K562 (cell line): Measurements from ENCODE around the gene DCLK3. TPM values are rescaled to one million over a fixed set of nuclear protein-coding genes. Genes with fewer than 3 reads are reported as not detected.

Experiments used
- ATAC-seq: fragments of 200-7000 bp; cut with Tn5 transposase; 3 replicates; pipeline ENCODE4 v1.9.1; 2020; ENCODE audit warnings: moderate library complexity
- BruUV-seq: library from RNA; stranded (reverse); fragments of 400-500 nt; replicated peaks from 2 replicates; lab custom pipeline; 2021; lab: Mats Ljungman, UMichigan
- CTCF ChIA-PET: fragments of 300-600 bp; formaldehyde crosslinking; extraction: SDS; loops from one replicate; lab custom pipeline; 2021; ENCODE audit warnings: low intra/inter-chr PET ratio; lab: Yijun Ruan, JAX
- POLR2A ChIA-PET: fragments of 300-600, 350-650 bp; sonication (Branson Sonifier 250); formaldehyde crosslinking; extraction: SDS; loops from one replicate; lab custom pipeline; 2021; ENCODE audit warnings: antibody characterized with exemption, inconsistent platforms; lab: Yijun Ruan, JAX
- DNase-seq, 4 experiments: peaks; one replicate each; pipeline versions ENCODE4 v3.0.0 to v3.0.0-alpha.2; 2011 to 2018; ENCODE audit warnings: low spot score in 3 of 4, mixed read lengths in 3 of 4; ENCODE audit errors: extremely low read depth in 1 of 4
- FAIRE-seq: peaks from 2 replicates; lab custom pipeline; 2011; peaks lifted over from hg19 to GRCh38; lab: Jason Lieb, UNC
- H2AFZ ChIP-seq: 2 replicates; pipeline ENCODE4 v1.6.0; 2011; ENCODE audit warnings: low read depth, low read length, control low read depth, inconsistent platforms
- H3K27ac ChIP-seq: fragments of 200-600 bp; 3 replicates; pipeline ENCODE4 v1.8.0; 2011; ENCODE audit warnings: low read depth, mild to moderate bottlenecking, control low read depth, inconsistent platforms, low read length, moderate library complexity, mixed read lengths; ENCODE audit errors: extremely low read depth
- H3K27me3 ChIP-seq, 2 experiments: fragments of 300-600 bp in 1 of 2; 2 replicates in 1 of 2; 3 replicates in 1 of 2; pipeline versions ENCODE4 v1.6.0 to v1.8.0; 2011; ENCODE audit warnings: inconsistent platforms in 2 of 2, low read length in 2 of 2, mild to moderate bottlenecking in 1 of 2, mixed read lengths in 1 of 2, moderate library complexity in 1 of 2; ENCODE audit not compliant: control insufficient read depth in 2 of 2, insufficient read depth in 2 of 2
- H3K36me3 ChIP-seq: fragments of 300-600 bp; 3 replicates; pipeline ENCODE4 v1.8.0; 2011; ENCODE audit warnings: mild to moderate bottlenecking, low read length, inconsistent platforms; ENCODE audit not compliant: control insufficient read depth, insufficient read depth
- H3K4me1 ChIP-seq, 2 experiments: fragments of 200-600 bp in 1 of 2; replicated peaks in 1 of 2; 2 replicates in 1 of 2; 3 replicates in 1 of 2; pipeline versions ENCODE4 v1.5.1 to v1.8.0; 2011; ENCODE audit warnings: inconsistent platforms in 2 of 2, low read length in 2 of 2, mild to moderate bottlenecking in 1 of 2, mixed read lengths in 1 of 2, moderate library complexity in 1 of 2; ENCODE audit not compliant: control insufficient read depth in 2 of 2, insufficient read depth in 2 of 2
- H3K4me2 ChIP-seq: 2 replicates; pipeline ENCODE4 v1.6.1; 2011; ENCODE audit warnings: low read length, control low read depth, inconsistent platforms, mixed read lengths; ENCODE audit not compliant: insufficient read depth
- H3K4me3 ChIP-seq: fragments of 200-600 bp; sonication (generic), shearing (Covaris generic); 2 replicates; pipeline ENCODE4 v1.5.1; 2016; ENCODE audit warnings: control low read depth, inconsistent platforms
- H3K79me2 ChIP-seq: fragments of 200-600 bp; 3 replicates; pipeline ENCODE4 v1.8.0; 2011; ENCODE audit warnings: low read length, inconsistent platforms; ENCODE audit not compliant: control insufficient read depth, insufficient read depth
- H3K9ac ChIP-seq, 2 experiments: 2 replicates each; pipeline versions ENCODE4 v1.6.0 to v1.6.1; 2011; ENCODE audit warnings: low read depth in 2 of 2, low read length in 2 of 2, control low read depth in 1 of 2, inconsistent platforms in 1 of 2, mild to moderate bottlenecking in 1 of 2, mixed read lengths in 1 of 2; ENCODE audit not compliant: insufficient read depth in 1 of 2
- H3K9me1 ChIP-seq: one replicate; pipeline ENCODE4 v1.6.0; 2011; ENCODE audit warnings: inconsistent platforms, mild to moderate bottlenecking, low read length, moderate library complexity; ENCODE audit not compliant: control insufficient read depth, insufficient read depth
- H3K9me3 ChIP-seq: replicated peaks from 2 replicates; pipeline ENCODE4 v1.5.1; 2011; ENCODE audit warnings: low read depth, low read length, inconsistent platforms; ENCODE audit not compliant: control insufficient read depth, insufficient read depth
- H4K20me1 ChIP-seq: replicated peaks from 2 replicates; pipeline ENCODE4 v1.6.1; 2011; ENCODE audit warnings: low read length, inconsistent platforms, mixed read lengths; ENCODE audit not compliant: control insufficient read depth, insufficient read depth
- CTCF ChIP-seq, 3 experiments: IDR thresholded peaks in 2 of 3; conservative IDR thresholded peaks in 1 of 3; 2 replicates each; pipeline ENCODE4 v1.5.1; 2011 to 2012; ENCODE audit warnings: low read length in 3 of 3, mild to moderate bottlenecking in 3 of 3, control low read depth in 2 of 3, improper control_type of control experiment in 1 of 3, inconsistent platforms in 1 of 3, low read depth in 1 of 3, mixed read lengths in 1 of 3, moderate library complexity in 1 of 3; ENCODE audit not compliant: insufficient read depth in 2 of 3
- DEAF1 ChIP-seq: fragments of 450-650 bp; formaldehyde crosslinking; IDR thresholded peaks from 2 replicates; pipeline ENCODE4 v1.4.0; 2020; ENCODE audit warnings: mild to moderate bottlenecking, moderate library complexity
- E2F4 ChIP-seq: sonication (generic); formaldehyde crosslinking; IDR thresholded peaks from 2 replicates; pipeline ENCODE4 v1.8.0; 2022; ENCODE audit warnings: mild to moderate bottlenecking, low read depth, missing genetic modification reagents
- EZH2 ChIP-seq: IDR thresholded peaks from 2 replicates; pipeline ENCODE4 v1.6.1; 2012; ENCODE audit warnings: low read depth, mild to moderate bottlenecking, inconsistent platforms, low read length, borderline replicate concordance
- HNRNPL ChIP-seq: fragments of 200-400 bp; formaldehyde crosslinking; IDR thresholded peaks from 2 replicates; pipeline ENCODE4 v1.6.1; 2017; ENCODE audit warnings: low read depth, mild to moderate bottlenecking, low read length
- PTBP1 ChIP-seq: fragments of 200-400 bp; formaldehyde crosslinking; IDR thresholded peaks from 2 replicates; pipeline ENCODE4 v1.6.1; 2017; ENCODE audit warnings: low read depth, low read length
- RAD21 ChIP-seq, 2 experiments: fragments of 250-450 bp in 1 of 2; fragments of 450-650 bp in 1 of 2; sonication (Bioruptor Pico) in 1 of 2; formaldehyde crosslinking in 1 of 2; IDR thresholded peaks in 1 of 2; conservative IDR thresholded peaks in 1 of 2; 2 replicates each; pipeline versions ENCODE4 v1.4.0 to v1.8.0; 2020 to 2022; ENCODE audit warnings: mild to moderate bottlenecking in 2 of 2, moderate library complexity in 1 of 2
- WGBS: fragments of 100-300 bp; shearing (Covaris generic); methylation state at CpG from one replicate; pipeline ENCODE4 v1.1.6; 2016; ENCODE audit warnings: low coverage, mixed read lengths; ENCODE audit not compliant: insufficient coverage; ENCODE audit errors: missing lambda C conversion rate; 5-methylcytosine and 5-hydroxymethylcytosine counted together
- in situ Hi-C: fragments of 300-500 bp; cut with MboI; formaldehyde crosslinking; loops from 4 replicates; pipeline ENCODE4 v1.15.0; 2018; ENCODE audit warnings: inconsistent platforms, mixed read lengths
- intact Hi-C: fragments of 100-400 bp; cut with micrococcal nuclease; formaldehyde crosslinking; loops from 2 replicates; pipeline ENCODE4 v1.14.2; 2022
- polyA plus RNA-seq, 8 experiments: library from polyadenylated mRNA; depleted of rRNA in 4 of 8; stranded (reverse) in 5 of 8; unstranded in 3 of 8; fragments of >200 nt; fragmentation: Nextera tagmentation in 2 of 8; fragmentation: Illumina TruSeq in 1 of 8; extraction: Ambion mirVana in 2 of 8; extraction: Trizol in 1 of 8; gene quantifications; 2 replicates each; pipeline versions ENCODE4 v1.2.1 to v1.2.3, GENCODE V29; 2011 to 2014; ENCODE audit warnings: inconsistent platforms in 1 of 8, missing spikeins in 1 of 8
- total RNA-seq, 7 experiments: library from RNA; depleted of rRNA in 6 of 7; stranded (reverse); fragments of >200 nt in 6 of 7; fragmentation: Illumina TruSeq in 2 of 7; extraction: Trizol in 2 of 7; gene quantifications; 2 replicates each; pipeline versions ENCODE4 v1.2.1 to v1.2.3, GENCODE V29; 2011 to 2021; ENCODE audit warnings: low replicate concordance in 1 of 7

DCLK3 gene
- total and polyA plus RNA-seq, 9 of the 15 experiments (the other 6 are each of a cell fraction or from before 2014, with no cell fraction given) = not detected

DNA sequence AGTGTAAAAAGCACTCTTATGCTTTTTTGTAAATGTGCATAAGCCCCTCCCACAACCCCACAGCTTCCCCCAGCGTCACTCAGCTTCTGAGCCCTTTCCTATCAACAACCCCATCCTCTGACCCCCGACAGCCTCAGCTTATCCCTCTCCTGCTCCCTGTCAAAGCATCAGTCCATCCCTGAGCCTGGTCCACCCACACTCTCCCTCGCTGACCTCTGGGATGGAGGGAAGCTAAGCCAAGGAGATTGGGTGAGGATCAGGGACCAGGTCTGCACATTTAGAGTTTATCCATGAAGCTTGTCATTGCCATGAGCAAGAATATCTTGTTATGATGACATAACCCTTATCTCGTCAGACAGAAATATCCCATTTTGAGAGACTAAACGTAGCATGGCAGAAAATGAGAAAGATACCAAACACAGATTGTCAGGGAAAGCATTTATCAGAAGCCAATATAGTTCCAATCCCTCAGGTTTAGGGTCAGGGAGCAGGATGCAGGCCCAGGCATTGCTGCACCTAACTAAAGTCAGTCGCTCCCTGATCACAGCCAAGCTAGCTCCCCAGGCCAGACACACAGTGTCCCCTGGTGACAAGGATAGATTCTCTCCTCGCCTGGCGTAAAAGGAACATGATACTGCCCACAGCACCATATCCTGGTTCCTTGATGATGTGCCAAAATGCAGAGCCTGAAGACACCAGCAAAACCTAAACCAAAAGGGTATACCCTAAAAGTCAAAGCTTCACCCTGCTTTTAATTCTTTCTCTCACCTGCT is 66.9 kb downstream of the DCLK3 start:
- H3K4me1 ChIP-seq = no peaks in the 10 kb centered on the region
- H3K27me3 ChIP-seq = no peaks in the 10 kb centered on the region
- FAIRE-seq = no peak
- no peak overlapping the region for H3K9ac ChIP-seq
- H3K4me3 ChIP-seq = no peak overlapping the region
- 0% methylated on average over 8 of the region's 8 CpGs for WGBS
- no peaks in the 10 kb centered on the region for H3K9me3 ChIP-seq
- no peak overlapping the region for H3K4me2 ChIP-seq
- H4K20me1 ChIP-seq = no peaks in the 10 kb centered on the region
- CTCF ChIA-PET = no interaction called here
- TF ChIP-seq E2F4 (CRISPR knock-in tag) (no peak), CTCF (IDR thresholded peaks at IDR 0.05 in 2 of 3, conservative IDR thresholded peaks at IDR 0.05 in 1 of 3; ENCODE audit: insufficient read depth in 2 of 3, low read depth in 1 of 3, low read length in 3 of 3) (peak in 2 of 3 experiments; percentile 20 to 33; a peak in 1 of 6 replicates), EZH2 (no peak), RAD21 (CRISPR knock-in tag; conservative IDR thresholded peaks at IDR 0.05 in 1 of 2, IDR thresholded peaks at IDR 0.05 in 1 of 2) (peak; percentile 59 to 82), PTBP1 (no peak), DEAF1 (CRISPR knock-in tag) (peak; percentile 66; the same call in 1 of the 2 replicates), HNRNPL (no peak)
- H3K36me3 ChIP-seq = no peaks in the 10 kb centered on the region
- H3K27ac ChIP-seq = no peak overlapping the region
- no peak overlapping the region for H2AFZ ChIP-seq
- in situ Hi-C loops (no loop called here), intact Hi-C loops (no loop called here)
- no peaks in the 10 kb centered on the region for H3K9me1 ChIP-seq
- no TSS peak for BruUV-seq
- DNase-seq = no peak
- POLR2A ChIA-PET = interaction anchor here (1.0 to 1.9 kb wide), 2 partner anchors 11 to 12 kb away, joined by 3 to 6 read pairs; no protein-coding TSS in a partner anchor
- H3K79me2 ChIP-seq = no peaks in the 10 kb centered on the region
- ATAC-seq = 0 out of 3 replicates have a peak, but pooled peaks have one; percentile 18
